Measurements from ENCODE around the gene CAPN13. TPM values are rescaled to one million over a fixed set of nuclear protein-coding genes. Genes with fewer than 3 reads are reported as not detected.
A peak's percentile ranks its signal among the peaks of the same experiment; 100 is the strongest.

The CAPN13 gene
- polyA plus RNA-seq, 1 experiment, result not detected

DNA sequence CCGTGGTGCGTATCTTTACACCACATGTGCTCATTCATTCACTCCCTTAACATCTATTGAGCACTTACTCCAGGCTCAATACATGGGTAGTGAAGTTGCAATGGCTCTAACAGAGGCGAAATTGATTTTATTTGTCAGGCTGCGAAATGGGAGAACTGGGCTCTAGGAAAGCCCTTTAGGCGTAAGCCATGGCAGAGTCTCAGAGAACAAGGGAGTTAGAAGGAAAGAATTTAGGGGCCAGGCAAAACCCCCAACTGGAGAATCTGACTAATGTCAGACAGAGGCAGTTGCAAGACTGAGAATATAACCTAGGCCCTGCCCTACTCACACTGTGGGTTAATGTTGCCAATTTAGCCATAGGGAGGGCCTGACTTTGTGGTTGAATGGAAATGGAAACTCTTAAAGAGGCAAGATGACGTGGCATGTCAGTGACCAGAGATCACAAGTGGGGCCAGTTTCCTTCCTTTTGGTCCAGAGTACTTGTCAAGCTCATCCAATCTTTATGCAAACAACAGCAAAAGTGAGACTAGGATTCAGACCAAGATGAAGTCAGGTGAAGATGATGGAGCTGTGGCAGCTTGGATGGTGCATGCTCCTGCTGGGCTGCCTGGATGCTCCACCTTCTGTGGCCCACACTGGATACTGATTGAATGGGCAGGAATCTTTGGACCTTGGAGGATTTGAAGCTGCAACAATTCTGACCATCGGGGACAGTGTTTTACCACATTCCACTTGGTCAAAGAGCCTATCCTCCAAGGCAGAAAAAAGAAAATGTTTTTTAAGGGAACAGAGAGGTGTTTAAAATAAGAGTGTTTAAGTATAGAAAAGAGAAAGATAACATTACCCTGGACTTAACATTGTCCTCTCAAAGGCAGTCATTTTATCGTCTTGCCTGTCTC, 92.2 kb downstream of the CAPN13 start:
- Histone ChIP-seq H3K4me3 (ENCODE audit: low read depth, low read length) (no peak overlapping the region), H3K36me3 (ENCODE audit: control insufficient read depth, insufficient read depth, low read length) (no peaks in the 10 kb centered on the region), H3K27me3 (ENCODE audit: control insufficient read depth, insufficient read depth, low read length) (no peaks in the 10 kb centered on the region)
- no peak for TF ChIP-seq CTCF (IDR thresholded peaks at IDR 0.05; ENCODE audit: insufficient read depth, low read depth, low read length)
- DNase-seq (ENCODE audit: low read depth), result no peak
- CTCF ChIA-PET, result interaction anchor here (0.5 to 14.9 kb wide), 15 partner anchors 9 to 1015 kb away, joined by 3 to 365 read pairs (median 4); no protein-coding TSS in a partner anchor
- POLR2A ChIA-PET, result no interaction called here

DNA sequence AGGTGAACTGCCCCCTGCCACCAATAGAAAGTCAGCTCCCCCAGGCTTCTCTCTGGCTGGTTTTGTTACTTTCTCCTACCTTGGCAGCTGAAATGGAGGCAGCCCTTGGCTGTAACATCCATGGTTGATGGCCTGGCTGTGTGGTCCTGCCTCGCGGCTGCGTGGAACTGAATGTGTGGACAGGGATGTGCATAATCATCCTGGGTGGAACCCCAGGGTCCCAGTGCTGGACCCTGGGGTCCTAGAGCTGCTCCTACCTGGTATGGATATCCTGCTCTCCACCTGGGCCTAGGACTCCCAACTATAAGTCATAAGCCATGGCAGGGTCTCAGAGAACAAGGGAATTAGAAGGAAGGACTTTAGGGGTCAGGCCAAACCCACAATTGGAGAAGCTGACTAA, 93.5 kb downstream of the CAPN13 start:
- CTCF ChIA-PET, result interaction anchor here (0.7 to 14.9 kb wide), 16 partner anchors 8 to 1016 kb away, joined by 3 to 365 read pairs (median 4); no protein-coding TSS in a partner anchor
- Histone ChIP-seq H3K4me3 (ENCODE audit: low read depth, low read length) (no peak overlapping the region), H3K27me3 (ENCODE audit: control insufficient read depth, insufficient read depth, low read length) (no peaks in the 10 kb centered on the region), H3K36me3 (ENCODE audit: control insufficient read depth, insufficient read depth, low read length) (no peaks in the 10 kb centered on the region)
- POLR2A ChIA-PET, result no interaction called here
- no peak for DNase-seq (ENCODE audit: low read depth)
- TF ChIP-seq CTCF (IDR thresholded peaks at IDR 0.05; ENCODE audit: insufficient read depth, low read depth, low read length), result no peak

DNA sequence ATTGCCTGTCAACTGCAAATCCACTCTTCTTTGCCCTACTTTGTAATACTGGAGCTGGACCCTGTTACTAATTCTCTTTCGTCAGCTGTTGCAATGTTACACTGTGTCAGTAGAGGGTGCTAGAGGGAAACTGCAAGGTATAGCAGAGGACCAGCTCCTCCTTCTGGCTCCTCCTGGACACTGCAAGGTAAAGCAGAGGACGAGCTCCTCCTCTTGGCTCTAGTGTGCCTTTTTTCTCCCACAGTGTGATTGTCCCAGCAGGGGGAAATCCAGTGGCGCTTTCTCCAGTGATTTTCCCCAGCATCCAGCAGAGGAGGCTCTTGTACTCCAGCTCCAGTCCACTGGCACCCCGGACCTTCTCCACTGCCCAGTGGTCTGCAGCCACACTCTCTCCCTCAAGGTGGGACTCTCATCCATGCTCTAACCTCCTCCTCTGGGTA, 95.6 kb downstream of the CAPN13 start:
- no peaks in the 10 kb centered on the region for H3K36me3 ChIP-seq (ENCODE audit: control insufficient read depth, insufficient read depth, low read length)
- POLR2A ChIA-PET, result interaction anchor here (1.2 kb wide), 1 partner anchor 547 kb away, joined by 8 read pairs; no protein-coding TSS in a partner anchor
- peak; percentile 100 for TF ChIP-seq CTCF (IDR thresholded peaks at IDR 0.05; ENCODE audit: insufficient read depth, low read depth, low read length)
- H3K4me3 ChIP-seq (ENCODE audit: low read depth, low read length), result no peak overlapping the region
- CTCF ChIA-PET, result interaction anchor here (0.7 to 14.9 kb wide), 64 partner anchors 9 to 1020 kb away, joined by 3 to 365 read pairs (median 4); partner anchors contain the start of genes EHD3 and LCLAT1
- DNase-seq (ENCODE audit: low read depth), result peak; percentile 50
- H3K27me3 ChIP-seq (ENCODE audit: control insufficient read depth, insufficient read depth, low read length), result no peaks in the 10 kb centered on the region

DNA sequence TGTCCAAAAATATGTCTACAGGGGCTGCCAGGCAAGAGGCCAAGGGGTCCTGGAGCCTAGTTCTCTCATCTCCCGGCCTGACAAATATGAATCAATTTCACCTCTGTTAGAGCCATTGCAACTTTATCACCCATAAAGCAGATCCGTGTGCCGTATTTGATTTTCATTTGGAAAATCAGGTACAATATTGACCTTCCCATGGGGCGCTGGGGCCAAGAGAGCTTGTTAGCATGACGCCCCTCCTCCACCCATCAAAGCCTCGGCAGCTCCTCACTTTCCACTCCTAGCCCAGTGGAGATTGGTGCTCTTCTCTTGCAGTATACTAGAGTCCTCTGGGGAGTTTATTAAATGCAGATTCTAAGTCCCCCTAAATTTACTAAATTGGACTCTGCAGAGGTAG, 96.8 kb downstream of the CAPN13 start:
- ChIA-PET POLR2A (no interaction called here), CTCF (interaction anchor here (0.6 to 14.9 kb wide), 20 partner anchors 14 to 624 kb away, joined by 3 to 365 read pairs (median 4); partner anchors contain the start of gene LBH)
- DNase-seq (ENCODE audit: low read depth), result no peak
- Histone ChIP-seq H3K36me3 (ENCODE audit: control insufficient read depth, insufficient read depth, low read length) (no peaks in the 10 kb centered on the region), H3K27me3 (ENCODE audit: control insufficient read depth, insufficient read depth, low read length) (no peaks in the 10 kb centered on the region), H3K4me3 (ENCODE audit: low read depth, low read length) (no peak overlapping the region)
- no peak for TF ChIP-seq CTCF (IDR thresholded peaks at IDR 0.05; ENCODE audit: insufficient read depth, low read depth, low read length)

- Histone ChIP-seq H3K4me3 (ENCODE audit: low read depth, low read length) (no peak overlapping the region), H3K27me3 (ENCODE audit: control insufficient read depth, insufficient read depth, low read length) (no peaks in the 10 kb centered on the region; the same call in 1 of the 2 replicates), H3K36me3 (ENCODE audit: control insufficient read depth, insufficient read depth, low read length) (no peaks in the 10 kb centered on the region)
- ChIA-PET CTCF (interaction anchor here (0.6 to 14.9 kb wide), 13 partner anchors 16 to 624 kb away, joined by 3 to 365 read pairs (median 4); partner anchors contain the start of gene LBH), POLR2A (no interaction called here)
- DNase-seq (ENCODE audit: low read depth), result no peak
- no peak for TF ChIP-seq CTCF (IDR thresholded peaks at IDR 0.05; ENCODE audit: insufficient read depth, low read depth, low read length)
These were observed 97.2 kb downstream of the CAPN13 start for GRCh38 chr2:30710016-30710415.
